ENCODE data around the gene TTLL10. TPM values are rescaled to one million over a fixed set of nuclear protein-coding genes. Genes with fewer than 3 reads are reported as not detected.
"Not testable (repeated sequence)": the region's sequence is repeated elsewhere in the genome, so short reads cannot be mapped to it uniquely, and the experiment has no call there.

The TTLL10 gene
- total RNA-seq, 3 donors from 2014 or later (not counting 1 experiment from before 2014, with no cell fraction given), result 0.23 to 1.7 (median 1.7) TPM

- intact Hi-C loops (cut with micrococcal nuclease); H3K27me3 Mint-ChIP-seq (ENCODE audit: low read depth in 2 of 2); H3K27ac ChIP-seq (ENCODE audit: low read length); DNase-seq; H3K4me3 ChIP-seq (ENCODE audit: low read length); ATAC-seq; H3K36me3 ChIP-seq (ENCODE audit: control insufficient read depth, insufficient read depth, low read length); H3K36me3 Mint-ChIP-seq; H3K4me1 ChIP-seq (ENCODE audit: control insufficient read depth, insufficient read depth, low read length); H3K27me3 ChIP-seq (ENCODE audit: control insufficient read depth, insufficient read depth, low read length); H3K4me3 Mint-ChIP-seq: not testable (repeated sequence)
- Mint-ChIP-seq H3K4me1 (peaks cover 15 to 28% of the 10 kb centered on the region in 2 donors), H3K27ac (peak overlapping the region; percentile 86 to 92), H3K9me3 (peaks cover 0 to 17% of the 10 kb centered on the region in 2 donors)
- 91% methylated on average over 14 of the region's 14 CpGs for WGBS (ENCODE audit: insufficient coverage)
- H3K9me3 ChIP-seq (ENCODE audit: control insufficient read depth, insufficient read depth, low read length), result peaks cover 14% of the 10 kb centered on the region
Measured at GRCh38 chr1:1153215-1153614, 20.5 kb upstream of the TTLL10 start.

GRCh38 chr1:1153874-1154273 lies 19.8 kb upstream of the TTLL10 start:
- no peak for ATAC-seq
- WGBS (ENCODE audit: insufficient coverage), result 92% methylated on average over 4 of the region's 4 CpGs
- H3K4me1 ChIP-seq (ENCODE audit: control insufficient read depth, insufficient read depth, low read length), result peaks cover 15% of the 10 kb centered on the region
- no peak overlapping the region for H3K27ac ChIP-seq (ENCODE audit: low read length)
- peaks cover 15 to 28% of the 10 kb centered on the region in 2 donors for H3K4me1 Mint-ChIP-seq
- peaks cover 14% of the 10 kb centered on the region for H3K9me3 ChIP-seq (ENCODE audit: control insufficient read depth, insufficient read depth, low read length)
- H3K27me3 ChIP-seq (ENCODE audit: control insufficient read depth, insufficient read depth, low read length), result no peaks in the 10 kb centered on the region
- intact Hi-C loops (cut with micrococcal nuclease), result no loop called here
- no peaks in the 10 kb centered on the region for H3K36me3 Mint-ChIP-seq
- H3K4me3 ChIP-seq (ENCODE audit: low read length), result no peak overlapping the region
- H3K4me3 Mint-ChIP-seq, result no peak overlapping the region
- no peaks in the 10 kb centered on the region for H3K36me3 ChIP-seq (ENCODE audit: control insufficient read depth, insufficient read depth, low read length)
- H3K27ac Mint-ChIP-seq, result peak overlapping the region; percentile 86 to 92
- no peak for TF ChIP-seq CTCF (IDR thresholded peaks at IDR 0.05)
- H3K27me3 Mint-ChIP-seq (ENCODE audit: low read depth in 2 of 2), result no peaks in the 10 kb centered on the region
- peaks cover 0 to 17% of the 10 kb centered on the region in 2 donors for H3K9me3 Mint-ChIP-seq
- DNase-seq, result no peak

GRCh38 chr1:1155258-1155657 lies 18.4 kb upstream of the TTLL10 start:
- no peak overlapping the region for H3K4me3 Mint-ChIP-seq
- peak overlapping the region; percentile 32 to 81 for H3K27ac Mint-ChIP-seq
- WGBS (ENCODE audit: insufficient coverage), result 93% methylated on average over 9 of the region's 10 CpGs
- DNase-seq (no peak), ATAC-seq (no peak)
- Histone ChIP-seq H3K27ac (ENCODE audit: low read length) (no peak overlapping the region), H3K4me1 (ENCODE audit: control insufficient read depth, insufficient read depth, low read length) (peaks cover 22% of the 10 kb centered on the region), H3K4me3 (ENCODE audit: low read length) (no peak overlapping the region), H3K9me3 (ENCODE audit: control insufficient read depth, insufficient read depth, low read length) (peaks cover 14% of the 10 kb centered on the region), H3K27me3 (ENCODE audit: control insufficient read depth, insufficient read depth, low read length) (no peaks in the 10 kb centered on the region), H3K36me3 (ENCODE audit: control insufficient read depth, insufficient read depth, low read length) (no peaks in the 10 kb centered on the region)
- no peak for TF ChIP-seq CTCF (IDR thresholded peaks at IDR 0.05)
- intact Hi-C loops (cut with micrococcal nuclease), result no loop called here
- H3K36me3 Mint-ChIP-seq, result no peaks in the 10 kb centered on the region
- H3K27me3 Mint-ChIP-seq (ENCODE audit: low read depth in 2 of 2), result no peaks in the 10 kb centered on the region
- peaks cover 0 to 17% of the 10 kb centered on the region in 2 donors for H3K9me3 Mint-ChIP-seq
- peaks cover 15 to 28% of the 10 kb centered on the region in 2 donors for H3K4me1 Mint-ChIP-seq

- Histone ChIP-seq H3K4me3 (ENCODE audit: low read length) (no peak overlapping the region), H3K27me3 (ENCODE audit: control insufficient read depth, insufficient read depth, low read length) (no peaks in the 10 kb centered on the region), H3K4me1 (ENCODE audit: control insufficient read depth, insufficient read depth, low read length) (peaks cover 22% of the 10 kb centered on the region), H3K9me3 (ENCODE audit: control insufficient read depth, insufficient read depth, low read length) (peaks cover 14% of the 10 kb centered on the region), H3K27ac (ENCODE audit: low read length) (no peak overlapping the region), H3K36me3 (ENCODE audit: control insufficient read depth, insufficient read depth, low read length) (no peaks in the 10 kb centered on the region)
- TF ChIP-seq CTCF (IDR thresholded peaks at IDR 0.05), result no peak
- Mint-ChIP-seq H3K4me3 (peak overlapping the region; percentile 71), H3K4me1 (peaks cover 15 to 28% of the 10 kb centered on the region in 2 donors), H3K27ac (peak overlapping the region; percentile 65 to 81), H3K9me3 (peaks cover 0 to 17% of the 10 kb centered on the region in 2 donors), H3K36me3 (no peaks in the 10 kb centered on the region), H3K27me3 (ENCODE audit: low read depth in 2 of 2) (no peaks in the 10 kb centered on the region)
- DNase-seq (no peak), ATAC-seq (no peak)
- WGBS (ENCODE audit: insufficient coverage), result 90% methylated on average over 26 of the region's 26 CpGs
- intact Hi-C loops (cut with micrococcal nuclease), result no loop called here
Measured at GRCh38 chr1:1156140-1157032, 17.3 kb upstream of the TTLL10 start.

Measured in natural killer cell (primary cell).